A673 (cell line): ENCODE measurements around the gene TMEM171.

Experiments used
- CTCF ChIP-seq: fragments of 300-800, 200-600 bp; sonication (generic); conservative IDR thresholded peaks from 2 replicates; pipeline ENCODE4 v1.5.1; 2017; ENCODE audit warnings: low read depth, mild to moderate bottlenecking, antibody characterized with exemption, low read length, moderate library complexity, mixed read lengths
- EZH2 ChIP-seq: fragments of 200-600 bp; sonication (generic); IDR thresholded peaks from 2 replicates; pipeline ENCODE4 v1.6.1; 2017; ENCODE audit warnings: borderline replicate concordance, low read depth, mild to moderate bottlenecking, mixed read lengths, antibody characterized with exemption, low read length; ENCODE audit not compliant: poor library complexity, severe bottlenecking

- TF ChIP-seq CTCF (no peak), EZH2 (no peak)
Observed at GRCh38 chr5:73174100-73174815, 53.9 kb downstream of the TMEM171 start.
